ENCODE results near the gene LTBP1.
"Not testable (repeated sequence)": the region's sequence is repeated elsewhere in the genome, so short reads cannot be mapped to it uniquely, and the experiment has no call there.

The LTBP1 gene

GRCh38 chr2:32965523-32966171 lies 18.9 kb downstream of the LTBP1 start:
- no peak for DNase-seq (ENCODE audit: low spot score)

GRCh38 chr2:32969444-32970162 lies 22.9 kb downstream of the LTBP1 start:
- DNase-seq (ENCODE audit: low spot score): no peak

GRCh38 chr2:32973772-32974171 lies 27.0 kb downstream of the LTBP1 start:
- DNase-seq (ENCODE audit: low spot score): not testable (repeated sequence)

DNA sequence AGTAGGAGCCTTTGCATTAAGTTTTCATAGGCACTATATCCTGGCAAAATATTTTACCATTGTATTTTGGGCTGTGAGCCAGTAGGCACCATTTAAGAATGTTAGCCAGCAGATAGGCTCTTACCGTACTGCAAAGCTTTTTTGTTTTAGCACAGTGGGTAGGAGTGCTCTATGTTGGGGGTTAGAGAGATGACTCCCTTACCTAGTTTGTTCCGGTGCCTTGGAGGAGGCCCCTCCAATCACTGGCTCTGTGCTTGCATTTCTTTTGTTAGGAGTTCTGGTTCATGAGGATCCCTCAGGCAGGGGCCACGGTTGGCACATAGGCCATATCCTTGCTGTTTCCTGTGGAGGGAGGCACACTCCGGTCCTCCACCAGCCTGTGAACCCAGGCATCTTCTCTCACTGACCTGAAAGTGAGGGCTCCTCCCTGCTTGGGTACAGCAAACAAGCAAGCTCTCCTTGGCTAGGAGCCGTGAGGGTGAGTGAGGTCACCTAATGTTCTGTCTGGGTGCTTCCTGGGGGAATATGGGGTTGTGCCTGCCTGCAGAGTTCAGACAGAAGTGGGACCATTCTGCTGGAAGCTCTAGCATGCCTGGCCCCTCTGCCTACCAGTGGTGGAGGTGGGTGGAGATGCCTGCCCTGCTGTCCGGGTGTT lies 29.8 kb downstream of the LTBP1 start:
- DNase-seq (ENCODE audit: low spot score): no peak

DNA sequence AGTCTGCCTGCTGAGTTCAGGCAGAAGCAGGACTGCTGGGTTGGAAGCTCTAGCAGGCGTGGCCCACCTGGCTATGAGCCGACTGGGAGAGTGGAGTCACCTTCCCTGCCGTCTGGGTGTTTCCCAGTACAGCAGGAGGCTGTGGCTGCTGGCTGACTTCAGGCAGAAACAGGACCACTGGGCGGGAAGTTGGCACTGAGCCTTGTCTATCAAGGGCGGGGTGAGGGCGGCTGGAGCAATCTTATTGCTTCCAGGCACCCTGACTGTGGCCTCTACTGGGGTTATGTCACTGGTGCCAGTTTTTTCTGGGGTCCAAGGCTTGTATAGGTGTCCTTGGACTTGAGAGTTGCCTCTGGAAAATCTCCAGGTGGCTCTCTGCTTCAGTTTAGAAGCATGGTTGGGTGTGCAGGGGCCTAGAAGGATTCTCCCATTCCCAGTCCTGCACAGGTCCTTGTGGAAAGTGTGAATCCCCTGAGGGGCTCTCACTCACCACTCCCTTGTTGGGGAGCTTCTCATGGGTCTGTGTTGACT lies 30.5 kb downstream of the LTBP1 start:
- no peak for DNase-seq (ENCODE audit: low spot score)

DNA sequence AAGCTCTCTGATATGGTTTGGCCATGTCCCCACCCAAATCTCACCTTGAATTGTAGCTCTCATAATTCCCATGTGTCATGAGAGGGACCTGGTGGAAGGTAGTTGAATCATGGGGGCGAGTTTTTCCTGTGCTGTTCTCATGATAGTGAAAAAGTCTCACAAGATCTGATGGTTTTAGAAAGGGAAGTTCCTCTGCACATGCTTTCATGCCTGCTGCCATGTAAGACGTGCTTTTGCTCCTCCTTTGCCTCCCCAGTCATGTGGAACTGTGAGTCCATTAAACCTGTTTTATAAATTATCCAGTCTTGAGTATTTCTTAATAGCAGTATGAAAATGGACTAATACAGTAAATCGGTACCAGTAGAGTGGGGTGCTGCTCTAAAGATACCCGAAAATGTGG lies 34.9 kb downstream of the LTBP1 start:
- no peak for DNase-seq (ENCODE audit: low spot score)

DNA sequence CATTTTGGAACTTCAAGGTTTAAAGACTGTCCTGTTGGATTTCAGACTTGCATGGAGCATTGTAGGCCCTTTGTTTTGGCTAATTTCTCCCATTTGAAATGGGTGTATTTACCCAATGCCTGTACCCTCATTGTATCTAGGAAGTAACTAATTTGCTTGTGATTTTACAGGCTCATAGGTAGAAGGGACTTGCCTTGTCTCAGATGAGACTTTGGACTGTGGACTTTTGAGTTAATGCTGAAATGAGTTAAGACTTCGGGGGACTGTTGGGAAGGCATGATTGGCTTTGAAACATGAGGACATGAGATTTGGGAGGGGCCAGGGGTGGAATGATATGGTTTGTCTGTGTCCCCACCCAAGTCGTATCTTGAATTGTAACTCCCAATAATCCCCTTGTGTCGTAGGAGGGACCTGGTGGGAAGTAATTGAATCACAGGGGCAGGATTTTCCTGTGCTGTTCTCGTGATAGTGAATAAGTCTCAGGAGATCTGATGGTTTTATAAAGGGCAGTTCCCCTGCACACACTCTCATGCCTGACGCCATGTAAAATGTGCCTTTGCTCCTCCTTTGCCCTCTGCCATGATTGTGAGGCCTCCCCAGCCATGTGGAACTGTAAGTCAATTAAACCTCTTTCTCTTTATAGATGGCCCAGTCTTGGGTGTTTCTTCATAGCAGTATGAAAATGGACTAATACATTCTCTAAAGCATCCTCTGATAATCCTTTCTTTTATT lies 36.6 kb downstream of the LTBP1 start:
- DNase-seq (ENCODE audit: low spot score): not testable (repeated sequence)

- DNase-seq (ENCODE audit: low spot score): no peak
These were observed 39.7 kb downstream of the LTBP1 start for GRCh38 chr2:32986480-32986879.

DNA sequence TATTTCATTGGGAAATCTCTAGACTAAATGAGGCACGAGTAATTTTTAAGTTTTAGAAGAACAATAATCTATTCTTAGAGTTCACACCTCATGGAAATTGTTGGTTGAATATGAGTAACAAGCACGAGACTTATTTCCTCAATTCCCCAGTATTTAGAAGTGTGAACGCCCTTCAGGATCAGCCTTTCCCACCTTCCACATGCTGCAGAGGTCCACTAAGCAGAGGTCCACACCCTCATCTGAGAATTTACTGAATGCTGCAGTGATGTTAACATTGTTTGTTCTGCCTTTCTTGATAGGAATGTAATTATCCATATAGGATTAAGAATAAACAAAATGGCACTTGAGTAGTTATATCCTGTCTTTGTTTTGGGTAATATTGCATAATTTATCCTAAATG lies 41.8 kb downstream of the LTBP1 start:
- DNase-seq (ENCODE audit: low spot score): no peak

DNA sequence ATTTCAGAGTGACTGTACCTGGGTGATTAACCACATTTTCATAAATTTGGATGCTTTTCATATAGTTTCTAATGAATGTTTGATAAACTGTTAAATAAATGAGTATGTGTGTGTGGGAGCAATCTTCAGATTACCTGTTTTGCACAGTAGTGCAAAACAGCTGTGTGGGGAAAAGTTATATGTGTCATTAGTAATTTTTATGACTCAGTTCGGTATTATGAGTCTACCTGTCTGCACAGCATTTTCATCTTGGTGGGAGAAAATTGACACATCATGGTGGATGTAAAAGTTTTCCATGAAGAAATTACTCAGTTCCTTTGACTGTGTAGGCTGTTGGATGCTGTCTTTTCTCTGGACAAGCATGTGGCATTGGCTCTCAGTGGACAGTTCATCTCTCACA lies 43.8 kb downstream of the LTBP1 start:
- no peak for DNase-seq (ENCODE audit: low spot score)

- DNase-seq (ENCODE audit: low spot score): no peak
These were observed 44.5 kb downstream of the LTBP1 start for GRCh38 chr2:32991091-32991845.

- no peak for DNase-seq (ENCODE audit: low spot score)
These were observed 46.3 kb downstream of the LTBP1 start for GRCh38 chr2:32993005-32993539.

- no peak for DNase-seq (ENCODE audit: low spot score)
These were observed 51.0 kb downstream of the LTBP1 start for GRCh38 chr2:32997705-32998104.

DNA sequence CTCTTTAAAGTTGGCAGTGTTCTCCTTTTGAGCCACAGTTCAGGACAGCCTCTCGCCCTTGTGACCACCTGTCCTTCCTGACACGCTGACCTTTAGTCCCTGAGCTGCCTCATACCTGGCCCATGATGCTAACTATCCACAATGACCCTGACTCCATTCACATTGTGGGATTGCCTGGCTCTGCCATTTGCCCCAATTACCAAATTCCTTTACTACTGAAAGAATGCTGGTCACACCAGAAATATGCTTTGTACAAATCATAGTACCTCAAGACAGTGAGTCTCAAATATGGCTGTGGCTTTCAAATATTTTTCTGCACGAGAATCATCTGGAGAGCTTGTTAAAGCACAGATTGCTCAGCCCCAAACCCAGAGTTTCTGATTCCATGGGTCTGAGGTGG lies 54.2 kb downstream of the LTBP1 start:
- no peak for DNase-seq (ENCODE audit: low spot score)

- DNase-seq (ENCODE audit: low spot score): no peak
These were observed 55.1 kb downstream of the LTBP1 start for GRCh38 chr2:33001823-33002222.

DNA sequence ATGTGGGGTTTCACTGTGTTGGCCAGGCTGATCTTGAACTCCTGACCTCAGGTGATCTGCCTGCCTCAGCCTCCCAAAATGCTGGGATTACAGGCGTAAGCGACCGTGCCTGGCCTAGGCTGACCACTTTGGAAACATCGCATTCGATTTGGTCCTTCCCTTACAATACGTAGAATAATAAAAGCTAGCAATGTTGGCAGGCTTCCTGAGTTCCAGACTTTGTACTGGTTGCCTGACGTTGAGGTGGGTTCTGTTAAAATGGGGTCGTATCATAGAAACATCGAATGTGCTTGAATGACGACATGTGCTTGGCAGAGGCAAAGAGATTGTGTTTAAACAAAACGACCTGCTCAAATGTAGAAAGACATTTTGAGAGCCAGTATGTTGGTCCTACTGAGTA lies 56.1 kb downstream of the LTBP1 start:
- DNase-seq (ENCODE audit: low spot score): no peak

DNA sequence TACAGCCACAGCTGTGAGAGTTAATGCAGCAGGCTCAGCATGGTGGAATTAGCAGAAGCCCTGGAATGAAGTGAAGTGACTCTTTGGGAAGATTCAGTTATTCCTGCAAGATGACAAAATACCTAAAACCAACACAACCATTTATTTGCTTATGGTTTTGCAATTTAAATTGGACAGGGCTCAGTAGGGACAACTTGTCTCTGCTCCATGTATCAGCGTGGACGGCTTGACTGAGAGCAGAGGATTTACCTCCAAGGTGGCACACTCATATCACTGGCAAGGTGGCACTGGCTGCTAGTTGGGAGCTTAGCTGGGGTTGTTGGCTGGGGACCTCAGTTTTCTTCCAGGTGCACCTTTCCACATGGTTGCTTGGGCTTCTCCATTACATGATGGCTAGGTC lies 58.3 kb downstream of the LTBP1 start:
- DNase-seq (ENCODE audit: low spot score): no peak

DNA sequence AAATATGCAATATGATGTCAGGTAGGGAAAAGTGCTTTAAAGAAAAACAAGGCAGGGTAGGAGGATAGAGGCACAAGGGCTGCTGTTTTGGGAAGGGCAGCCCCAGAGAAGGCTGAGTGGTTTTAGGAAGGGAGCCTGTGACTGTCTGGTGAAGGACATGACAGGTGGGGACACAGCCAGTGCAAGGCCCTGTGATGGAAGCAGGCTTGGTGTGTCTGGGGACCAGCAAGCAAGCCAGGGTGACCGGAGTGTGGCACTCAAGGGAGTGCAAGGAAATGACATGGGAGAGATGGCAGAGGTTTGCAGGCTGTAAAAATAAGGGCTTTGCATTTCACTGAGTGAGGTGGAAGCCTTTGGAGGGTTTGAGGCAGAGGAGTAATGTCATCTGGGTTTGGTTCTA lies 62.0 kb downstream of the LTBP1 start:
- DNase-seq (ENCODE audit: low spot score): no peak

DNA sequence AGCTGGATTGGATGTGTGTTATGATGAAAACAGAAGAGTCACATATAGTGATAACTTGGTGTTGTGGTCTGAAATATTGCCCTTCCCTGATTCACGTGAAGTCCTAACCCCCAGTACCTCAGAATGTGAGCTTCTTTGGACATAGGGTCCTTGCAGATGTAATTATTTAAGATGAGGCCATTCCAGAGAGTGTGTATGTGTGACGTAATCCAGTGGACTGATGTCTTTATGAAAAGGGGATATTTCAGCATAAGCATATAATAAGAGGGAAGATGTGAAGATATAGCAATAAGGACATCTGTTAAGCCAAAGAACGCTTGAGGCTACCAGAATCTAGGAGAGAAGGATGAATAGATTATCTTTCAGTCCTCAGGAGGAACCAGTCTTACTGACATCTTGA lies 62.5 kb downstream of the LTBP1 start:
- DNase-seq (ENCODE audit: low spot score): no peak

DNA sequence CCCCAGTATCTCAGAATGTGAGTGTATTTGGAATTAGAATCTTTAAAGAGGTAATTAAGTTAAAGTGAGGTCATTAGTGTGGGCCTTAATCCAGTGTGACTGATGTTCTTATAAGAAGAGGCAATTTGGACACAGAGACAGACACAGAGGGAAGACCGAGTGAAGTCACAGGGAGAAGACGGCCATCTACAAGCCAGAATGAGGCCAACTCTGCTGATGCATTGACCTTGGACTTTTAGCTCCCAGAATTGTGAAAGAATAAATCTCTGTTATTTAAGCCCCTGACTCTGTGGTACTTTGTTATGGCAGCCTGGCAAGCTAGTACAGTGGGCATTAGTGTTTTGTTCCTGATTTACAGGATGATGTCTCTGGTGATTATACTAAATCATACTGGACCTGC lies 64.6 kb downstream of the LTBP1 start:
- DNase-seq (ENCODE audit: low spot score): no peak

DNA sequence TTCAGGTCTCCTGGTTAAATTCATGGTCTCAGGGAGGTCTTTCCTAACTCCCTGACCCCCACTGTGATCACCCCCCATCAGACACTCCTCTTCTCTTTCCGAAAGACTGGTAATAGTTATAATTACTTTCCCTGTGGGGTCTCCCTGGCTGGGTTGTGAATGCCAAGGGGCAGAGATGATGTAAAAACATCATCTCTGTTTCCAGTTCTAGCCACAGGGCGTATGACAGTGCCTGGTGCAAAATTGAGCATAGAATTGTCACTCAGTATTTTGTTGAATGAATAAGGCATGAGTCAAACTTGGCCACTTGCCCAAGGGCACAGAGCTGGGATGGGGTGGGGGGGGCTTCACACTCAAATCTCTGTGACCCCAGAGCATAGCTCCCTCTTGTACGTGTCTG lies 65.2 kb downstream of the LTBP1 start:
- no peak for DNase-seq (ENCODE audit: low spot score)
